Measurements from ENCODE around the gene NFATC2IP. TPM values are rescaled to one million over a fixed set of nuclear protein-coding genes. Genes with fewer than 3 reads are reported as not detected.
"Not testable (repeated sequence)": the region's sequence is repeated elsewhere in the genome, so short reads cannot be mapped to it uniquely, and the experiment has no call there.

The NFATC2IP gene
- total and polyA plus RNA-seq, 2 donors = 22.2 to 25.2 TPM

DNA sequence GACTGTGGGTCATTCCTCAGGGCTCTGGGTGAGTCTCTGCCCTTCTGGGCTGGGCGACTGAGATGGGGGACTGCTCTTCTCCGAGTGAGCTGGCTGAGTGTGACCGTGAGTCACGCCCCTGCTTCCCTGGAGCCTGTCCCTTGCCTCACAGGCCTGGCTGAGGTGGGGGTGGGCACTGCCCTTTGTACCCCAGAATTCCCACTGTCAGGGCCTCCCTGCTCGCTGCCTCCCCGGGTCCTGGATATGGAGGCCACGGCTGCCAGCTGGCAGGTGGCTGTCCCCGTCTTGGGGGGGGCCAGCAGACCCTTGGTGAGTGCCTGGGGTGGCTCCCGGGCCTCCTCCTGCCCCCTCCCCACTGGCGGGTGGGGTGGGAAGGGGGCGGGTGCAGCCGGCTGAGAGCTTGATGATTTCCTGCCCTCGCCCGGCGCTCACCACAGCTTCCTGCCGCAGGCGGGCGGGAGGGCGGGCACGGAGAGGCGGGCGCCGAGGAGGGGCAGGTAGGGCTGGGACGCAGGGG lies 33.9 kb downstream of the NFATC2IP start, which contains the start of gene LAT:
Gene LAT, plus strand, starts transcription at position 434 of the 517 bp plus-strand sequence. CDS start 366 bp downstream, outside the sequence.
- WGBS = 69% methylated on average over 24 of the region's 24 CpGs
- H3K4me1 ChIP-seq (ENCODE audit: insufficient read depth) = no peaks in the 10 kb centered on the region
- H3K4me3 ChIP-seq (ENCODE audit: low read depth, low read length) = peak within 1 kb of the TSS; percentile 36
- DNase-seq (ENCODE audit: extremely low spot score) = no peak
- peaks cover 5% of the 10 kb centered on the region for H3K36me3 ChIP-seq (ENCODE audit: insufficient read depth)
- H3K27ac ChIP-seq (ENCODE audit: low read depth) = no peak within 1 kb of the TSS

DNA sequence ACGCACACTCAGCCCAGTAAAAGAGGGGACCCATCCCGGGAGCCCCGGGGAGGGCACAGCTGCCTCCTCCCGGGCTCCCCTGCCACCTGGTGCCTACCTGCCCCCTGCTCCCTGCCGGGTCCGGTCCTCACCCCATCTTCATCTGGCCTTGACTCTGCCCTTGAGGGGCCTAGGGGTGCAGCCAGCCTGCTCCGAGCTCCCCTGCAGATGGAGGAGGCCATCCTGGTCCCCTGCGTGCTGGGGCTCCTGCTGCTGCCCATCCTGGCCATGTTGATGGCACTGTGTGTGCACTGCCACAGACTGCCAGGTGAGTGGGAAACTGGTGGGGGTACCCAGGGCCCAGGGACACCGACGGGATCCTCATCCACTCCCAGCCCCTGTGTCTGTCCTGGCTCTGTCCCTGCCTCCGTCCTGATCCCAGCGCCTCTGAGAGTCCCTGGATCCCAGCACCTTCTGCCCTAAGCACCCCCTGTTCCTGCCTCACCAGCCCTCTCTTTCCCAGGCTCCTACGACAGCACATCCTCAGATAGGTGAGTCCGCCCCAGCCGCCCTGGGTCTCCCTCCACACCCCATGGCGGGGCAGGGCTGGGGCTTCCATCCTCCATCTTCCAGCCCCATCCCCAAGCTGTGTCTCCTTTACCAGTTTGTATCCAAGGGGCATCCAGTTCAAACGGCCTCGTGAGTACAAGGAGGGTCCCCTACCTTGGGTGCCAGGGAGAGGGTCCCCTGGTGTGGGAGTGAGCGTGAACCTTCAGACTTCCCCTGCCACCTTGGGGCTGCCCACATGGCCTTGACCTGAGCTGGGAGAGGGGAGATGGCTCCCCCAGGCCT lies 34.7 kb downstream of the NFATC2IP start:
- DNase-seq (ENCODE audit: extremely low spot score) = no peak
- Histone ChIP-seq H3K36me3 (ENCODE audit: insufficient read depth) (peaks cover 5% of the 10 kb centered on the region), H3K4me3 (ENCODE audit: low read depth, low read length) (peak overlapping the region; percentile 36), H3K4me1 (ENCODE audit: insufficient read depth) (no peaks in the 10 kb centered on the region), H3K27ac (ENCODE audit: low read depth) (no peak overlapping the region)
- WGBS = 85% methylated on average over 19 of the region's 19 CpGs

- no peak overlapping the region for H3K27ac ChIP-seq (ENCODE audit: low read depth)
- 89% methylated on average over 9 of the region's 9 CpGs for WGBS
- peak overlapping the region; percentile 36 for H3K4me3 ChIP-seq (ENCODE audit: low read depth, low read length)
- DNase-seq (ENCODE audit: extremely low spot score) = no peak
- H3K4me1 ChIP-seq (ENCODE audit: insufficient read depth) = no peaks in the 10 kb centered on the region
- H3K36me3 ChIP-seq (ENCODE audit: insufficient read depth) = peaks cover 5% of the 10 kb centered on the region
These were observed 35.3 kb downstream of the NFATC2IP start for GRCh38 chr16:28986046-28986445.

DNA sequence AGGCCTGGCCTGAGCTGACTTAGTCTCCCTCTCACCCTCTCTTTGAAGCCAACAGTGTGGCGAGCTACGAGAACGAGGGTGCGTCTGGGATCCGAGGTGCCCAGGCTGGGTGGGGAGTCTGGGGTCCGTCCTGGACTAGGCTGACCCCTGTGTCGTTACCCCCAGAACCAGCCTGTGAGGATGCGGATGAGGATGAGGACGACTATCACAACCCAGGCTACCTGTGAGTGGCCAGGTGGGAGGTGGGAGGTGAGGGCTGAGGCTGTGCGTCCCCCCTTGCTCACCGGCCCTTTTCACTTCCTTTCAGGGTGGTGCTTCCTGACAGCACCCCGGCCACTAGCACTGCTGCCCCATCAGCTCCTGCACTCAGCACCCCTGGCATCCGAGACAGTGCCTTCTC lies 35.8 kb downstream of the NFATC2IP start:
- DNase-seq (ENCODE audit: extremely low spot score) = no peak
- Histone ChIP-seq H3K36me3 (ENCODE audit: insufficient read depth) (peaks cover 5% of the 10 kb centered on the region), H3K27ac (ENCODE audit: low read depth) (no peak overlapping the region), H3K4me1 (ENCODE audit: insufficient read depth) (no peaks in the 10 kb centered on the region), H3K4me3 (ENCODE audit: low read depth, low read length) (no peak overlapping the region)
- 94% methylated on average over 13 of the region's 13 CpGs for WGBS

GRCh38 chr16:28987170-28987853 lies 36.6 kb downstream of the NFATC2IP start:
- DNase-seq (ENCODE audit: extremely low spot score) = no peak
- Histone ChIP-seq H3K4me3 (ENCODE audit: low read depth, low read length) (no peak overlapping the region), H3K36me3 (ENCODE audit: insufficient read depth) (peaks cover 5% of the 10 kb centered on the region), H3K27ac (ENCODE audit: low read depth) (no peak overlapping the region), H3K4me1 (ENCODE audit: insufficient read depth) (no peaks in the 10 kb centered on the region)
- WGBS = 92% methylated on average over 4 of the region's 4 CpGs

DNA sequence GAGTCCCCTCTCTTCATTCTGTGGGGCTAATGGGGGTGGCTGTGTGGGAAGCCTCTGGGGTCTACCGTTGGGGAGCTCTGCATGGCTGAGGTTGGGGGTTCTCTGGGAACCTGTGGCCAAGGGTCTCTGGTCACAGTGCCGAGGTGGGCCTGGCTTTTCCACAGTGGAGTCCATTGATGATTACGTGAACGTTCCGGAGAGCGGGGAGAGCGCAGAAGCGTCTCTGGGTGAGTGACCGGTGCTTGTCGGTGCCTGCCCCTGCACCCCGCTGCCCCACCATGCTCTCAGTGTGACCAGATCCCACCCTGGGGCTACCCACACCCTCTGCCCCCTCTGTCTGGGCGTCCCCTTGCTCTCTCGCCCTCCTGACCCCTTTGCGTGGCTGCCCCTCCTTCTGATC lies 38.6 kb downstream of the NFATC2IP start:
- Histone ChIP-seq H3K4me3 (ENCODE audit: low read depth, low read length) (no peak overlapping the region), H3K36me3 (ENCODE audit: insufficient read depth) (no peaks in the 10 kb centered on the region), H3K4me1 (ENCODE audit: insufficient read depth) (no peaks in the 10 kb centered on the region), H3K27ac (ENCODE audit: low read depth) (no peak overlapping the region)
- DNase-seq (ENCODE audit: extremely low spot score) = no peak
- 92% methylated on average over 14 of the region's 14 CpGs for WGBS

DNA sequence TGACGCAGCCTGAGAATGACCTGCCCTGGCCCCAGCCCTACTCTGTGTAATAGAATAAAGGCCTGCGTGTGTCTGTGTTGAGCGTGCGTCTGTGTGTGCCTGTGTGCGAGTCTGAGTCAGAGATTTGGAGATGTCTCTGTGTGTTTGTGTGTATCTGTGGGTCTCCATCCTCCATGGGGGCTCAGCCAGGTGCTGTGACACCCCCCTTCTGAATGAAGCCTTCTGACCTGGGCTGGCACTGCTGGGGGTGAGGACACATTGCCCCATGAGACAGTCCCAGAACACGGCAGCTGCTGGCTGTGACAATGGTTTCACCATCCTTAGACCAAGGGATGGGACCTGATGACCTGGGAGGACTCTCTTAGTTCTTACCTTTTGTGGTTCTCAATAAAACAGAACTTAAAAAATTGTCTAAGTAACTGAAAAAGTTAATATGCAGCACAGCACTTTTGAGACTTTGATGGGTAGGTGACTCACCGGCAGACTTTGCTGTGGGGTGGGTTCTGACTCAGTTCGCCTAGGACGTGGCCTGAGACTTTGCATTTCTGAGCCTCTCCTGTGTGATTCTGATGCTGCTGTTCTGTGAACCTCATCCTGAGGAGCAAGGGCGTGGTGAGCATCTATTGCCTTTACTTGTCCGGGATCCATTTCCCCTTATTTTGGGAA lies 39.8 kb downstream of the NFATC2IP start:
- no peak for DNase-seq (ENCODE audit: extremely low spot score)
- no peak overlapping the region for H3K4me3 ChIP-seq (ENCODE audit: low read depth, low read length)
- H3K36me3 ChIP-seq (ENCODE audit: insufficient read depth) = no peaks in the 10 kb centered on the region
- H3K27ac ChIP-seq (ENCODE audit: low read depth) = no peak overlapping the region
- whole genome bisulfite sequencing = 88% methylated on average over 11 of the region's 11 CpGs
- H3K4me1 ChIP-seq (ENCODE audit: insufficient read depth) = no peaks in the 10 kb centered on the region

DNA sequence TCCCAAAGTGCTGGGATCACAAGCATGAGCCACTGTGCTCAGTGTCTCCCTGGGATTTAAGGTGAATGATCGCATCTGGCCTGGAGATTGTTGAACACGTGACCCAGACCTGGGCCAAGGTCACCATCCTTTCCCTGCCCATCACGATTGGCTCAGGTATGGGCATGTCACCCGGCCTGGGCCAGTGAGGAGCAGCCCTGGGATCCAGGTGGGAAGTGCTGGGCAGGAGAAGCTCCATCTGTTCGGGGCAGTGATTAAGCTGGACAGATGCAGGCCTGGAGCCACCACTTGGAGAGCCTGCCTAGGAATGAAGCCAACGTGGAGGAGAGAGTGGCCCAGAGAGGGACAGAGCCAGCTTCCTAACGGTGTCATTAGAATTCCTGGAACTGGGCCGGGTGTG lies 41.0 kb downstream of the NFATC2IP start:
- no peak for DNase-seq (ENCODE audit: extremely low spot score)
- H3K4me1 ChIP-seq (ENCODE audit: insufficient read depth) = no peaks in the 10 kb centered on the region
- H3K27ac ChIP-seq (ENCODE audit: low read depth) = no peak overlapping the region
- no peak overlapping the region for H3K4me3 ChIP-seq (ENCODE audit: low read depth, low read length)
- no peaks in the 10 kb centered on the region for H3K36me3 ChIP-seq (ENCODE audit: insufficient read depth)
- WGBS = 69% methylated on average over 8 of the region's 8 CpGs

- no peaks in the 10 kb centered on the region for H3K36me3 ChIP-seq (ENCODE audit: insufficient read depth)
- H3K27ac ChIP-seq (ENCODE audit: low read depth) = no peak overlapping the region
- no peak for DNase-seq (ENCODE audit: extremely low spot score)
- H3K4me1 ChIP-seq (ENCODE audit: insufficient read depth) = no peaks in the 10 kb centered on the region
- H3K4me3 ChIP-seq (ENCODE audit: low read depth, low read length) = no peak overlapping the region
- WGBS = 94% methylated on average over 10 of the region's 10 CpGs
These were observed 41.8 kb downstream of the NFATC2IP start for GRCh38 chr16:28992496-28992895.

DNA sequence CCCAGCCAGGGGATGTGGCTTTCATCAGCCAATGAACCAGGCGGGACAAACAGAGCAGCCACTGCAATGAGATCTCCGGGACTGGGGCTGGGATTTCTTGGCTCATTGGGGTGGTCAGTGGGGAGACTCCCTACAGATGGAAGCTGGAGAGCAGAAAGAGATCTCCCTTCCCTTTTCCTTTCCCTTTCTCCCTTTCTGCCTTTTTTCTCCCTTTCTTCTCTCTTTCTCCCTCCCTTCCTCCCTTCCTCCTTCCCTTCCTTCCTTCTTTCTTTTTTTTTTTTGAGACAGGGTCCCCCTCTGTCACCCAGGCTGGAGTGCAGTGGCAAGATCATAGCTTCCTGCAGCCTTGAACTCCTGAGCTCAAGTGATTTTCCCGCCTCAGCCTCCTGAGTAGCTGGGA lies 48.1 kb downstream of the NFATC2IP start:
- DNase-seq (ENCODE audit: extremely low spot score) = no peak
- H3K27ac ChIP-seq (ENCODE audit: low read depth) = no peak overlapping the region
- H3K36me3 ChIP-seq (ENCODE audit: insufficient read depth) = no peaks in the 10 kb centered on the region
- no peaks in the 10 kb centered on the region for H3K4me1 ChIP-seq (ENCODE audit: insufficient read depth)
- WGBS = 72% methylated on average over 3 of the region's 3 CpGs
- H3K4me3 ChIP-seq (ENCODE audit: low read depth, low read length) = no peak overlapping the region

DNA sequence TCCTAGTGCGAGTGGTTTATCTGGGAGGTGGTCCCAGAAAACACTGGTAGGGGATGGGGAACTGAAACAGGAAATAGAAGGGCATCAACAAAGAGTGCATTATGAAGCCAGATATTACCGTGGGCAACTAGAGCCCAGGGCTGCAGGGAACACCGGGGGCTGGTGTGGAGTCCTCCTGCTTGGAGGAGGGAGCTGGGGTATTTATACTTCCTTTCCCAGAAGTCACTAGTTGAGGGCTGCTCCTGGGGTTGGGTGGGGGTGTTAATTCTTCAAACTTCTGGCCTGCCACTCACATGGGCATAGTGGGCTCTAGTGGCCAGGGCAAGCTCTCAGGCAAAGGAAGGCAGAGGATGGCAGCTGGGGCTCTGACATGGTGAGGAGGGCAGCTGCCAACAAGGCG lies 48.8 kb downstream of the NFATC2IP start:
- H3K4me1 ChIP-seq (ENCODE audit: insufficient read depth) = no peaks in the 10 kb centered on the region
- no peak overlapping the region for H3K4me3 ChIP-seq (ENCODE audit: low read depth, low read length)
- H3K36me3 ChIP-seq (ENCODE audit: insufficient read depth) = no peaks in the 10 kb centered on the region
- no peak for DNase-seq (ENCODE audit: extremely low spot score)
- no peak overlapping the region for H3K27ac ChIP-seq (ENCODE audit: low read depth)
- WGBS = 78% methylated on average over 4 of the region's 4 CpGs

GRCh38 chr16:29000019-29000418 lies 49.3 kb downstream of the NFATC2IP start:
- Histone ChIP-seq H3K4me3 (ENCODE audit: low read depth, low read length) (no peak overlapping the region), H3K36me3 (ENCODE audit: insufficient read depth) (no peaks in the 10 kb centered on the region), H3K4me1 (ENCODE audit: insufficient read depth) (no peaks in the 10 kb centered on the region), H3K27ac (ENCODE audit: low read depth) (no peak overlapping the region)
- DNase-seq (ENCODE audit: extremely low spot score) = no peak
- WGBS = 81% methylated on average over 2 of the region's 2 CpGs

- not testable (repeated sequence) for DNase-seq (ENCODE audit: extremely low spot score); H3K4me1 ChIP-seq (ENCODE audit: insufficient read depth); H3K4me3 ChIP-seq (ENCODE audit: low read depth, low read length); H3K36me3 ChIP-seq (ENCODE audit: insufficient read depth); H3K27ac ChIP-seq (ENCODE audit: low read depth)
- 70% methylated on average over 9 of the region's 9 CpGs for WGBS
These were observed 53.9 kb downstream of the NFATC2IP start for GRCh38 chr16:29004496-29005139.
